SK-N-SH treated with all-trans-retinoic acid at 6 μM for 48 hours (cell line): ENCODE data around the gene HSPG2.
A peak's percentile ranks its signal among the peaks of the same experiment; 100 is the strongest.

Experiments used
- ATAC-seq: fragments of 200-7000 bp; cut with Tn5 transposase; 3 replicates; pipeline ENCODE4 v1.9.1; 2020; ENCODE audit warnings: mild to moderate bottlenecking, moderate library complexity
- ARNTL ChIP-seq: fragments of 450-650 bp; formaldehyde crosslinking; IDR thresholded peaks from 2 replicates; pipeline ENCODE4 v1.5.0; 2020; ENCODE audit warnings: low read depth, mild to moderate bottlenecking, moderate library complexity, borderline replicate concordance
- BACH2 ChIP-seq: fragments of 250-450 bp; sonication (Bioruptor Pico); IDR thresholded peaks from 2 replicates; pipeline ENCODE4 v1.9.0; 2021; ENCODE audit warnings: mild to moderate bottlenecking, borderline replicate concordance
- CREB5 ChIP-seq: fragments of 250-450 bp; sonication (Bioruptor Pico); IDR thresholded peaks from 2 replicates; pipeline ENCODE4 v1.5.1; 2020; ENCODE audit warnings: low read depth, mild to moderate bottlenecking, moderate library complexity
- CSDC2 ChIP-seq: fragments of 250-450 bp; sonication (Bioruptor Pico); IDR thresholded peaks from 2 replicates; pipeline ENCODE4 v1.5.0; 2020; ENCODE audit warnings: mild to moderate bottlenecking, moderate library complexity
- ESRRG ChIP-seq: fragments of 250-450 bp; sonication (Bioruptor Pico); IDR thresholded peaks from 2 replicates; pipeline ENCODE4 v1.6.1; 2021; ENCODE audit warnings: mild to moderate bottlenecking
- GLIS3 ChIP-seq: fragments of 250-450 bp; sonication (Bioruptor Pico); IDR thresholded peaks from 2 replicates; pipeline ENCODE4 v1.5.0; 2020; ENCODE audit warnings: mild to moderate bottlenecking, moderate library complexity
- ISL1 ChIP-seq: fragments of 250-450 bp; sonication (Bioruptor Pico); IDR thresholded peaks from 2 replicates; pipeline ENCODE4 v2.1.2; 2022; ENCODE audit warnings: mild to moderate bottlenecking, moderate library complexity
- OSR1 ChIP-seq: fragments of 250-450 bp; sonication (Bioruptor Pico); IDR thresholded peaks from 2 replicates; pipeline ENCODE4 v1.8.0; 2022; ENCODE audit warnings: moderate library complexity, mild to moderate bottlenecking, inconsistent platforms
- POU6F1 ChIP-seq: fragments of 250-450 bp; sonication (Bioruptor Pico); IDR thresholded peaks from 2 replicates; pipeline ENCODE4 v1.8.0; 2021; ENCODE audit warnings: low read depth, mild to moderate bottlenecking, moderate library complexity, borderline replicate concordance
- PPARA ChIP-seq: fragments of 250-450 bp; sonication (Bioruptor Pico); IDR thresholded peaks from 2 replicates; pipeline ENCODE4 v1.5.0; 2020; ENCODE audit warnings: mild to moderate bottlenecking, borderline replicate concordance
- RARB ChIP-seq: fragments of 250-450 bp; sonication (Bioruptor Pico); IDR thresholded peaks from 2 replicates; pipeline ENCODE4 v1.8.0; 2021; ENCODE audit warnings: mild to moderate bottlenecking, moderate library complexity
- SNAI2 ChIP-seq: fragments of 250-450 bp; sonication (Bioruptor Pico); IDR thresholded peaks from 2 replicates; pipeline ENCODE4 v1.5.0; 2020; ENCODE audit warnings: mild to moderate bottlenecking, moderate library complexity
- TCF4 ChIP-seq: fragments of 250-450 bp; sonication (Bioruptor Pico); IDR thresholded peaks from 2 replicates; pipeline ENCODE4 v1.8.0; 2021; ENCODE audit warnings: mild to moderate bottlenecking, moderate library complexity, borderline replicate concordance
- TOX ChIP-seq: fragments of 250-450 bp; sonication (Bioruptor Pico); IDR thresholded peaks from 2 replicates; pipeline ENCODE4 v1.8.0; 2021; ENCODE audit warnings: mild to moderate bottlenecking, moderate library complexity, borderline replicate concordance
- ZC3H10 ChIP-seq: fragments of 250-450 bp; sonication (Bioruptor Pico); IDR thresholded peaks from 2 replicates; pipeline ENCODE4 v1.5.1; 2021; ENCODE audit warnings: mild to moderate bottlenecking, moderate library complexity
- ZFP30 ChIP-seq: fragments of 450-650 bp; formaldehyde crosslinking; IDR thresholded peaks from 2 replicates; pipeline ENCODE4 v1.5.0; 2022; ENCODE audit warnings: mild to moderate bottlenecking, moderate library complexity
- ZNF565 ChIP-seq: fragments of 450-650 bp; formaldehyde crosslinking; conservative IDR thresholded peaks from 2 replicates; pipeline ENCODE4 v1.5.0; 2020; ENCODE audit warnings: low read depth, mild to moderate bottlenecking, moderate library complexity
- ZNF70 ChIP-seq: fragments of 450-650 bp; formaldehyde crosslinking; IDR thresholded peaks from 2 replicates; pipeline ENCODE4 v1.5.0; 2020; ENCODE audit warnings: mild to moderate bottlenecking, moderate library complexity
- ZNF8 ChIP-seq: fragments of 450-650 bp; formaldehyde crosslinking; IDR thresholded peaks from 2 replicates; pipeline ENCODE4 v1.5.0; 2020; ENCODE audit warnings: mild to moderate bottlenecking, moderate library complexity
- TF ChIP-seq, protein P1 (sequence below): fragments of 250-450 bp; sonication (Bioruptor Pico); IDR thresholded peaks from 2 replicates; pipeline ENCODE4 v1.8.0; 2020; ENCODE audit warnings: mild to moderate bottlenecking, moderate library complexity, borderline replicate concordance
- TF ChIP-seq, protein P2 (sequence below): fragments of 250-450 bp; sonication (Bioruptor Pico); IDR thresholded peaks from 2 replicates; pipeline ENCODE4 v1.5.1; 2021; ENCODE audit warnings: mild to moderate bottlenecking, moderate library complexity
- TF ChIP-seq, protein P3 (sequence below): fragments of 250-450 bp; sonication (Bioruptor Pico); IDR thresholded peaks from 2 replicates; pipeline ENCODE4 v1.5.0; 2020; ENCODE audit warnings: mild to moderate bottlenecking, moderate library complexity

Gene HSPG2

DNA sequence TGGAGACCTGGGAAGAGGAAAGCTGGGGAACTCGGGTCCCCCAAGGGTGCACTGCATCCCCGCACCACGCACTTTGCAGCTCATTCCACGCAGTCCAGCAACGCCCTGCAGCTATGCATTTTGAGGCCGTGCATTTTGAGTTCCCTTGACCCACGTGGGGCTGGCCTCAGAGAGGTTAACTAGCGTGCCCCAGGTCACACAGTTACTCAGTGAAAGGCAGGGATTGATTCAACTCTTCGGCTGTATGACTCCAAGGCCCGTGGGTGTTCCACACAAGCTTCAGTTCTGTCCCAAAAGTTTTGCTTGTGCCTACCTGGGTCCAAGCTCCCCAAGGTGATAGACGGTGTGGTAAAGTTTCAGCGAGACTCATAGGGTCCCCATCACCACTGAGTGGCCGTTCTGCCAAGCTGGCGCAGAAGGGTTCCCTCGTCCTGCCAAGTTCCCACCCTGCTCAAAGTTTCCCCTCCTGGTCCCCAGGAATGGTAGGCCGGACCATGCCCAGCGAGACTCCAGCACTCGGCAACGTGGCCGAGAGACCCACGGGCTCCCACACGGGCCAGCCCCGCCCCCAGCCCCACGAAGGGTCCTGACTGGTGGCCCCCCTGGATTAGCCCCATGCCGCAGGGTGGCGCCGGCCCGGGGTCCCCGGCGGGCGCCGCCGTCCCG, 611 bp downstream of the HSPG2 start:
- TF ChIP-seq GLIS3, result no peak
- TF ChIP-seq ZNF70 (CRISPR knock-in tag), result no peak
- TF ChIP-seq ARNTL, result no peak
- TF ChIP-seq CSDC2 (CRISPR knock-in tag), result no peak
- no peak for TF ChIP-seq TCF4 (CRISPR knock-in tag)
- TF ChIP-seq ZFP30 (CRISPR knock-in tag), result no peak
- TF ChIP-seq OSR1 (CRISPR knock-in tag), result no peak
- no peak for TF ChIP-seq ZC3H10 (CRISPR knock-in tag)
- no peak for TF ChIP-seq TOX
- ATAC-seq, result peak; percentile 5

- peak; percentile 2 for ATAC-seq
These were observed 1.2 kb downstream of the HSPG2 start for GRCh38 chr1:21935891-21936365.

GRCh38 chr1:21935393-21935804, 1.7 kb downstream of the HSPG2 start:
- TF ChIP-seq ZNF8 (CRISPR knock-in tag) (no peak), GLIS3 (no peak), CSDC2 (CRISPR knock-in tag) (no peak), PPARA (CRISPR knock-in tag) (no peak), BACH2 (CRISPR knock-in tag) (no peak), ISL1 (CRISPR knock-in tag) (no peak), CREB5 (no peak), POU6F1 (no peak), TOX (no peak), ZNF70 (CRISPR knock-in tag) (no peak), RARB (CRISPR knock-in tag) (no peak), ZC3H10 (CRISPR knock-in tag) (no peak), SNAI2 (CRISPR knock-in tag) (no peak), ZNF565 (CRISPR knock-in tag) (no peak), ESRRG (no peak), OSR1 (CRISPR knock-in tag) (no peak)
- TF ChIP-seq, protein P1, sequence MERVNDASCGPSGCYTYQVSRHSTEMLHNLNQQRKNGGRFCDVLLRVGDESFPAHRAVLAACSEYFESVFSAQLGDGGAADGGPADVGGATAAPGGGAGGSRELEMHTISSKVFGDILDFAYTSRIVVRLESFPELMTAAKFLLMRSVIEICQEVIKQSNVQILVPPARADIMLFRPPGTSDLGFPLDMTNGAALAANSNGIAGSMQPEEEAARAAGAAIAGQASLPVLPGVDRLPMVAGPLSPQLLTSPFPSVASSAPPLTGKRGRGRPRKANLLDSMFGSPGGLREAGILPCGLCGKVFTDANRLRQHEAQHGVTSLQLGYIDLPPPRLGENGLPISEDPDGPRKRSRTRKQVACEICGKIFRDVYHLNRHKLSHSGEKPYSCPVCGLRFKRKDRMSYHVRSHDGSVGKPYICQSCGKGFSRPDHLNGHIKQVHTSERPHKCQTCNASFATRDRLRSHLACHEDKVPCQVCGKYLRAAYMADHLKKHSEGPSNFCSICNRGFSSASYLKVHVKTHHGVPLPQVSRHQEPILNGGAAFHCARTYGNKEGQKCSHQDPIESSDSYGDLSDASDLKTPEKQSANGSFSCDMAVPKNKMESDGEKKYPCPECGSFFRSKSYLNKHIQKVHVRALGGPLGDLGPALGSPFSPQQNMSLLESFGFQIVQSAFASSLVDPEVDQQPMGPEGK, result no peak
- TF ChIP-seq, protein P2, sequence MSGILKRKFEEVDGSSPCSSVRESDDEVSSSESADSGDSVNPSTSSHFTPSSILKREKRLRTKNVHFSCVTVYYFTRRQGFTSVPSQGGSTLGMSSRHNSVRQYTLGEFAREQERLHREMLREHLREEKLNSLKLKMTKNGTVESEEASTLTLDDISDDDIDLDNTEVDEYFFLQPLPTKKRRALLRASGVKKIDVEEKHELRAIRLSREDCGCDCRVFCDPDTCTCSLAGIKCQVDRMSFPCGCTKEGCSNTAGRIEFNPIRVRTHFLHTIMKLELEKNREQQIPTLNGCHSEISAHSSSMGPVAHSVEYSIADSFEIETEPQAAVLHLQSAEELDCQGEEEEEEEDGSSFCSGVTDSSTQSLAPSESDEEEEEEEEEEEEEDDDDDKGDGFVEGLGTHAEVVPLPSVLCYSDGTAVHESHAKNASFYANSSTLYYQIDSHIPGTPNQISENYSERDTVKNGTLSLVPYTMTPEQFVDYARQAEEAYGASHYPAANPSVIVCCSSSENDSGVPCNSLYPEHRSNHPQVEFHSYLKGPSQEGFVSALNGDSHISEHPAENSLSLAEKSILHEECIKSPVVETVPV (CRISPR knock-in tag), result no peak
- TF ChIP-seq, protein P3, sequence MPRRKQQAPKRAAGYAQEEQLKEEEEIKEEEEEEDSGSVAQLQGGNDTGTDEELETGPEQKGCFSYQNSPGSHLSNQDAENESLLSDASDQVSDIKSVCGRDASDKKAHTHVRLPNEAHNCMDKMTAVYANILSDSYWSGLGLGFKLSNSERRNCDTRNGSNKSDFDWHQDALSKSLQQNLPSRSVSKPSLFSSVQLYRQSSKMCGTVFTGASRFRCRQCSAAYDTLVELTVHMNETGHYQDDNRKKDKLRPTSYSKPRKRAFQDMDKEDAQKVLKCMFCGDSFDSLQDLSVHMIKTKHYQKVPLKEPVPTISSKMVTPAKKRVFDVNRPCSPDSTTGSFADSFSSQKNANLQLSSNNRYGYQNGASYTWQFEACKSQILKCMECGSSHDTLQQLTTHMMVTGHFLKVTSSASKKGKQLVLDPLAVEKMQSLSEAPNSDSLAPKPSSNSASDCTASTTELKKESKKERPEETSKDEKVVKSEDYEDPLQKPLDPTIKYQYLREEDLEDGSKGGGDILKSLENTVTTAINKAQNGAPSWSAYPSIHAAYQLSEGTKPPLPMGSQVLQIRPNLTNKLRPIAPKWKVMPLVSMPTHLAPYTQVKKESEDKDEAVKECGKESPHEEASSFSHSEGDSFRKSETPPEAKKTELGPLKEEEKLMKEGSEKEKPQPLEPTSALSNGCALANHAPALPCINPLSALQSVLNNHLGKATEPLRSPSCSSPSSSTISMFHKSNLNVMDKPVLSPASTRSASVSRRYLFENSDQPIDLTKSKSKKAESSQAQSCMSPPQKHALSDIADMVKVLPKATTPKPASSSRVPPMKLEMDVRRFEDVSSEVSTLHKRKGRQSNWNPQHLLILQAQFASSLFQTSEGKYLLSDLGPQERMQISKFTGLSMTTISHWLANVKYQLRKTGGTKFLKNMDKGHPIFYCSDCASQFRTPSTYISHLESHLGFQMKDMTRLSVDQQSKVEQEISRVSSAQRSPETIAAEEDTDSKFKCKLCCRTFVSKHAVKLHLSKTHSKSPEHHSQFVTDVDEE, result no peak

More at GRCh38 chr1:21935891-21936365, 1.2 kb downstream of the HSPG2 start:
- no peak for TF ChIP-seq GLIS3
- TF ChIP-seq CSDC2 (CRISPR knock-in tag), result no peak
- TF ChIP-seq, protein P1, result no peak
- TF ChIP-seq ESRRG, result no peak
- no peak for TF ChIP-seq BACH2 (CRISPR knock-in tag)
- TF ChIP-seq SNAI2 (CRISPR knock-in tag), result no peak
- no peak for TF ChIP-seq ZNF565 (CRISPR knock-in tag)
- no peak for TF ChIP-seq ISL1 (CRISPR knock-in tag)
- TF ChIP-seq PPARA (CRISPR knock-in tag), result no peak
- TF ChIP-seq OSR1 (CRISPR knock-in tag), result no peak
- no peak for TF ChIP-seq ZFP30 (CRISPR knock-in tag)
- no peak for TF ChIP-seq RARB (CRISPR knock-in tag)
- no peak for TF ChIP-seq TCF4 (CRISPR knock-in tag)

More at GRCh38 chr1:21935393-21935804, 1.7 kb downstream of the HSPG2 start:
- no peak for ATAC-seq
